H1 (cell line): ENCODE data around the gene RHOG. TPM values are rescaled to one million over a fixed set of nuclear protein-coding genes. Genes with fewer than 3 reads are reported as not detected.
"Not testable (repeated sequence)": the region's sequence is repeated elsewhere in the genome, so short reads cannot be mapped to it uniquely, and the experiment has no call there.

Experiments
- CTCF ChIA-PET: fragments of 300-600 bp; sonication (Branson Sonifier 250); formaldehyde crosslinking; loops from one replicate; lab custom pipeline; 2021; ENCODE audit not compliant: partially characterized antibody; lab: Charles Lee
- POLR2A ChIA-PET: fragments of 300-600 bp; sonication (Branson Sonifier 250); formaldehyde crosslinking; loops from one replicate; lab custom pipeline; 2021; ENCODE audit warnings: inconsistent platforms; ENCODE audit not compliant: partially characterized antibody; lab: Charles Lee
- DNase-seq, 2 experiments: peaks; one replicate each; pipeline versions ENCODE4 v3.0.0 to v3.0.0-alpha.2; 2010 to 2022; ENCODE audit warnings: low spot score in 2 of 2, low read depth in 1 of 2, mixed read lengths in 1 of 2
- FAIRE-seq: peaks from 2 replicates; lab custom pipeline; 2011; peaks lifted over from hg19 to GRCh38; lab: Jason Lieb, UNC
- H2AFZ ChIP-seq: 2 replicates; pipeline ENCODE4 v1.8.1; 2012; ENCODE audit warnings: low read length, inconsistent platforms
- H2AK5ac ChIP-seq: 2 replicates; pipeline ENCODE4 v1.6.1; 2013; ENCODE audit warnings: low read depth, low read length
- H2BK120ac ChIP-seq: replicated peaks from 2 replicates; pipeline ENCODE3; 2013; ENCODE audit warnings: low read depth, low read length, inconsistent platforms
- H2BK12ac ChIP-seq: 2 replicates; pipeline ENCODE4 v1.6.1; 2013; ENCODE audit warnings: low read depth, low read length
- H2BK15ac ChIP-seq: 2 replicates; pipeline ENCODE4 v1.6.1; 2013; ENCODE audit warnings: low read length
- H2BK20ac ChIP-seq: 2 replicates; pipeline ENCODE4 v1.6.1; 2013; ENCODE audit warnings: low read length
- H2BK5ac ChIP-seq: 2 replicates; pipeline ENCODE4 v1.6.1; 2013; ENCODE audit warnings: low read depth, low read length
- H3K14ac ChIP-seq: 2 replicates; pipeline ENCODE4 v1.6.1; 2013; ENCODE audit warnings: inconsistent platforms; ENCODE audit not compliant: insufficient read length
- H3K18ac ChIP-seq: 2 replicates; pipeline ENCODE4 v1.6.1; 2013; ENCODE audit warnings: low read length; ENCODE audit errors: extremely low read depth
- H3K23ac ChIP-seq: 2 replicates; pipeline ENCODE4 v1.6.1; 2013; ENCODE audit warnings: inconsistent platforms; ENCODE audit not compliant: insufficient read length
- H3K23me2 ChIP-seq: 2 replicates; pipeline ENCODE4 v1.6.1; 2013; ENCODE audit warnings: low read depth, low read length
- H3K27ac ChIP-seq: 2 replicates; pipeline ENCODE4 v1.6.1; 2011; ENCODE audit warnings: low read depth, low read length, inconsistent platforms
- H3K27me3 ChIP-seq, 4 experiments: replicated peaks in 1 of 4; 1 replicate in 1 of 4; 2 replicates in 3 of 4; pipeline versions ENCODE4 v1.6.1 to v1.8.1; 2011 to 2013; ENCODE audit warnings: low read length in 3 of 4, mild to moderate bottlenecking in 3 of 4, inconsistent platforms in 2 of 4, mixed read lengths in 2 of 4, moderate library complexity in 1 of 4; ENCODE audit not compliant: control insufficient read depth in 3 of 4, insufficient read depth in 3 of 4; ENCODE audit errors: extremely low read depth in 1 of 4
- H3K36me3 ChIP-seq, 4 experiments: 2 replicates each; pipeline versions ENCODE4 v1.6.1 to v1.8.1; 2011 to 2013; ENCODE audit warnings: mild to moderate bottlenecking in 4 of 4, low read length in 3 of 4, moderate library complexity in 2 of 4, control low read depth in 1 of 4, inconsistent platforms in 1 of 4; ENCODE audit not compliant: insufficient read depth in 4 of 4, control insufficient read depth in 2 of 4
- H3K4ac ChIP-seq: replicated peaks from 2 replicates; pipeline ENCODE3; 2013; ENCODE audit warnings: low read length, low read depth, mixed read lengths, inconsistent platforms; ENCODE audit not compliant: insufficient read length
- H3K4me1 ChIP-seq, 4 experiments: replicated peaks in 1 of 4; 1 replicate in 1 of 4; 2 replicates in 3 of 4; pipeline versions ENCODE4 v1.6.1 to v1.8.1; 2011 to 2013; ENCODE audit warnings: low read length in 3 of 4, inconsistent platforms in 2 of 4, mixed read lengths in 1 of 4; ENCODE audit not compliant: insufficient read depth in 4 of 4, control insufficient read depth in 3 of 4
- H3K4me2 ChIP-seq, 2 experiments: 2 replicates each; pipeline versions ENCODE4 v1.6.1 to v1.8.1; 2011 to 2013; ENCODE audit warnings: low read depth in 2 of 2, low read length in 2 of 2, control low read depth in 1 of 2, inconsistent platforms in 1 of 2, mild to moderate bottlenecking in 1 of 2; ENCODE audit not compliant: insufficient read depth in 1 of 2
- H3K4me3 ChIP-seq, 4 experiments: fragments of 200-600, 300-600 bp in 1 of 4; sonication (generic), shearing (Covaris generic), sonication (Bioruptor Twin) in 1 of 4; 2 replicates each; pipeline versions ENCODE4 v1.5.1 to v1.8.1; 2011 to 2016; ENCODE audit warnings: low read length in 4 of 4, low read depth in 3 of 4, control low read depth in 2 of 4, inconsistent platforms in 2 of 4, mild to moderate bottlenecking in 2 of 4, mixed read lengths in 1 of 4, moderate library complexity in 1 of 4; ENCODE audit not compliant: insufficient read depth in 2 of 4; ENCODE audit errors: extremely low read depth in 1 of 4
- H3K56ac ChIP-seq: replicated peaks from 2 replicates; pipeline ENCODE3; 2013; ENCODE audit warnings: low read depth, mild to moderate bottlenecking, mixed read lengths, low read length, inconsistent platforms; ENCODE audit not compliant: insufficient read length
- H3K79me1 ChIP-seq: 2 replicates; pipeline ENCODE4 v1.6.1; 2013; ENCODE audit warnings: low read depth, low read length, control low read depth
- H3K79me2 ChIP-seq, 2 experiments: 2 replicates each; pipeline versions ENCODE4 v1.6.1 to v1.8.1; 2012 to 2013; ENCODE audit warnings: low read length in 2 of 2, mild to moderate bottlenecking in 2 of 2, inconsistent platforms in 1 of 2; ENCODE audit not compliant: insufficient read depth in 2 of 2, control insufficient read depth in 1 of 2
- H3K9ac ChIP-seq, 4 experiments: replicated peaks in 1 of 4; 1 replicate in 1 of 4; 2 replicates in 3 of 4; pipeline versions ENCODE4 v1.6.1 to v1.8.1; 2011 to 2013; ENCODE audit warnings: low read depth in 3 of 4, low read length in 3 of 4, control low read depth in 2 of 4, mild to moderate bottlenecking in 2 of 4, moderate library complexity in 2 of 4, inconsistent platforms in 1 of 4; ENCODE audit errors: extremely low read depth in 1 of 4
- H3K9me3 ChIP-seq, 2 experiments: 2 replicates each; pipeline versions ENCODE4 v1.6.1 to v1.8.1; 2012 to 2013; ENCODE audit warnings: mild to moderate bottlenecking in 2 of 2, moderate library complexity in 2 of 2, control low read depth in 1 of 2, inconsistent platforms in 1 of 2, low read depth in 1 of 2, low read length in 1 of 2, mixed read lengths in 1 of 2; ENCODE audit not compliant: insufficient read depth in 2 of 2
- H4K20me1 ChIP-seq, 2 experiments: replicated peaks in 1 of 2; 2 replicates each; pipeline versions ENCODE3 to v1.8.1; 2011 to 2013; ENCODE audit warnings: inconsistent platforms in 2 of 2, low read length in 2 of 2, mild to moderate bottlenecking in 1 of 2; ENCODE audit not compliant: insufficient read depth in 2 of 2, control insufficient read depth in 1 of 2
- H4K5ac ChIP-seq: 2 replicates; pipeline ENCODE4 v1.6.1; 2013; ENCODE audit warnings: low read length, low read depth, mixed read lengths, inconsistent platforms; ENCODE audit not compliant: insufficient read length
- H4K8ac ChIP-seq: 2 replicates; pipeline ENCODE4 v1.8.0; 2013; ENCODE audit warnings: mild to moderate bottlenecking, moderate library complexity, low read length, inconsistent platforms; ENCODE audit not compliant: insufficient read depth; ENCODE audit errors: extremely low read depth
- H4K91ac ChIP-seq: replicated peaks from 2 replicates; pipeline ENCODE3; 2013; ENCODE audit warnings: low read length, mixed read lengths, inconsistent platforms; ENCODE audit not compliant: insufficient read length
- GABPA ChIP-seq: IDR thresholded peaks from 2 replicates; pipeline ENCODE4 v1.6.1; 2011; ENCODE audit warnings: mild to moderate bottlenecking, low read length, moderate library complexity, borderline replicate concordance; ENCODE audit not compliant: insufficient read depth
- HDAC2 ChIP-seq, 2 experiments: fragments of 300-600 bp in 1 of 2; sonication (generic) in 1 of 2; IDR thresholded peaks; 2 replicates each; pipeline ENCODE4 v1.6.1; 2011 to 2012; ENCODE audit warnings: low read depth in 2 of 2, low read length in 2 of 2, mild to moderate bottlenecking in 2 of 2, moderate library complexity in 2 of 2, borderline replicate concordance in 1 of 2, inconsistent platforms in 1 of 2
- JUND ChIP-seq: IDR thresholded peaks from 2 replicates; pipeline ENCODE4 v1.6.1; 2011; ENCODE audit warnings: mild to moderate bottlenecking, improper control_type of control experiment, low read length
- SUZ12 ChIP-seq: fragments of 200-600 bp; sonication (generic); IDR thresholded peaks from 2 replicates; pipeline ENCODE4 v1.6.1; 2012; ENCODE audit warnings: mild to moderate bottlenecking, inconsistent platforms, low read length, moderate library complexity, mixed read lengths
- YY1 ChIP-seq: IDR thresholded peaks from 2 replicates; pipeline ENCODE4 v1.6.1; 2011; ENCODE audit warnings: low read depth, mild to moderate bottlenecking, low read length
- ZNF274 ChIP-seq: IDR thresholded peaks from 2 replicates; pipeline ENCODE4 v1.7.0; 2012; ENCODE audit warnings: low read length, borderline replicate concordance; ENCODE audit errors: extremely low read depth
- WGBS, 2 experiments: shearing (Covaris generic) in 1 of 2; methylation state at CpG; one replicate each; pipeline versions ENCODE4 v1.1.6 to v1.1.7; 2013 to 2015; ENCODE audit warnings: low lambda C conversion rate in 2 of 2, mixed read lengths in 2 of 2, inconsistent platforms in 1 of 2, low coverage in 1 of 2, missing lambda C conversion rate in 1 of 2; ENCODE audit not compliant: insufficient replicate concordance in 2 of 2, insufficient coverage in 1 of 2, insufficient read length in 1 of 2; ENCODE audit errors: extremely low coverage in 1 of 2, missing lambda C conversion rate in 1 of 2; 5-methylcytosine and 5-hydroxymethylcytosine counted together
- polyA plus RNA-seq, 7 experiments: library from polyadenylated mRNA; depleted of rRNA in 3 of 7; stranded (reverse) in 5 of 7; unstranded in 2 of 7; fragments of >200 nt in 5 of 7; fragments of 200-250 nt in 2 of 7; gene quantifications; 1 replicate in 5 of 7; 2 replicates in 1 of 7; 4 replicates in 1 of 7; pipeline versions ENCODE4 v1.2.1 to v1.2.3, GENCODE V29; 2011 to 2013; ENCODE audit warnings: missing spikeins in 2 of 7, mixed read lengths in 2 of 7
- total RNA-seq: library from RNA; stranded (reverse); fragmentation: NEBNext Ultra II Directional; extraction: Animal tissue kit (Norgen Biotek cat#: 25700); gene quantifications from 2 replicates; pipeline ENCODE4 v1.2.1, GENCODE V29; 2021

RHOG gene
- total and polyA plus RNA-seq, 2 of the 8 experiments (the other 6 are each of a cell fraction or from before 2014, with no cell fraction given): 28.3 to 69.6 TPM

DNA sequence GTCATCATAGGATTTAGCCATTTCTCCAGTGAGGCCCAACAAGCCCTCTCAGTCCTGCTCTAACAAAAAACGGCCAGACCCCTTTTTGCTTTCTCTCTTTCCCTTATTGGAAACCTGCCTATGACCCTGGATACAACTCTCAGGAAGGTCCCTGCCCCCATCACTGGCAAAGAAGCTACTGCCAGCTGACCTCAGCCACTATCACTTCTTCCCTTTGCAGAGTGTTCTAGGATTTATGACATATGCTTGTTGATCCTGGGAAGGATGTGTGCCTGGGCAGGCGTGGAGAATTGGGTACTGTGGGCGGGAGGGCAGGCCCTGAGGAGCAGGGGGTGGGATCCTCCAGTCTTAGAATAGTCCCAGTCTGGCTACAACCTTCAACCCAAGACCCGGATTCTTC is 24.9 kb downstream of the RHOG start (continued):
- TF ChIP-seq HDAC2 (IDR thresholded peaks at IDR 0.05; ENCODE audit: borderline replicate concordance in 1 of 2, low read depth in 2 of 2, low read length in 2 of 2) (no peak), ZNF274 (no peak), JUND (no peak), SUZ12 (no peak), GABPA (no peak), YY1 (no peak)

DNA sequence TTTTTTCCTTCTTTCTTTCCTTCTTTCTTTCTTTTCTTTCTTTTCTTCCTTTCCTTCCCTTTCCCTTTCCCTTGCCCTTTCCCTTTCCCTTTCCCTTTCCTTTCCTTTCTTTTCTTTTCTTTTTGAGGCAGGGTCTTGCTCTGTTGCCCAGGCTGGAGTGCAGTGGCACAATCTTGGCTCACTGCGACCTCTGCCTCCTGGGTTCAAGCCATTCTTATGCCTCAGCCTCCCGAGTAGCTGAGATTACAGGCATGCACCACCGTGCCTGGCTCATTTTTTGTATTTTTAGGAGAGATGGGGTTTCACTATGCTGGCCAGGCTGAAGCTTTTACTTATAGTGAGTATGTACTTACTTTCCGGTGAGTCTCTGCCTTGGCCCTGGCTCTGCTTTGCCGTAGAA is 25.9 kb downstream of the RHOG start:
- H3K4me1 ChIP-seq, H3K23ac ChIP-seq, H2BK20ac ChIP-seq, H4K91ac ChIP-seq, FAIRE-seq, H3K56ac ChIP-seq, H3K79me1 ChIP-seq, H2BK5ac ChIP-seq, H2AFZ ChIP-seq, H4K8ac ChIP-seq, H3K14ac ChIP-seq, H3K18ac ChIP-seq, H3K36me3 ChIP-seq, H3K27me3 ChIP-seq, H3K27ac ChIP-seq, DNase-seq, H3K79me2 ChIP-seq, H2AK5ac ChIP-seq, H3K23me2 ChIP-seq, H2BK120ac ChIP-seq, H3K9me3 ChIP-seq, H3K4me2 ChIP-seq, H2BK15ac ChIP-seq, H2BK12ac ChIP-seq, H3K9ac ChIP-seq, H3K4ac ChIP-seq, H4K5ac ChIP-seq, H4K20me1 ChIP-seq, H3K4me3 ChIP-seq: not testable (repeated sequence)
- ChIA-PET CTCF (interaction anchor here (0.8 to 10.8 kb wide), 5 partner anchors 9 to 258 kb away, joined by 3 to 61 read pairs (median 3); partner anchors contain the start of gene RHOG), POLR2A (interaction anchor here (1.9 kb wide), 1 partner anchor 19 kb away, joined by 6 read pairs; no protein-coding TSS in a partner anchor)
- whole genome bisulfite sequencing, 2 experiments: 93% methylated on average over 5 of the region's 5 CpGs; no CpG with 5 or more reads in 1 of the 2 experiments
